Thyroid gland (tissue), 4 donors: Measurements from ENCODE around the gene L3HYPDH.

Experiments
- POLR2A ChIP-seq, 2 donors: fragments of 450-650 bp; IDR thresholded peaks; one replicate each; pipeline ENCODE4 v1.6.1; 2017; ENCODE audit warnings: antibody characterized with exemption in 2 of 2, mild to moderate bottlenecking in 2 of 2, moderate library complexity in 1 of 2
- TF ChIP-seq, protein P1 (sequence below), 6 experiments: fragments of 200-600 bp in 3 of 6; fragments of 450-650 bp in 3 of 6; sonication (generic) in 3 of 6; IDR thresholded peaks; one replicate each; pipeline ENCODE4 v1.5.1; 2016 to 2019; ENCODE audit warnings: antibody characterized with exemption in 6 of 6, mild to moderate bottlenecking in 2 of 6, inconsistent platforms in 1 of 6, moderate library complexity in 1 of 6

- TF ChIP-seq, protein P1, sequence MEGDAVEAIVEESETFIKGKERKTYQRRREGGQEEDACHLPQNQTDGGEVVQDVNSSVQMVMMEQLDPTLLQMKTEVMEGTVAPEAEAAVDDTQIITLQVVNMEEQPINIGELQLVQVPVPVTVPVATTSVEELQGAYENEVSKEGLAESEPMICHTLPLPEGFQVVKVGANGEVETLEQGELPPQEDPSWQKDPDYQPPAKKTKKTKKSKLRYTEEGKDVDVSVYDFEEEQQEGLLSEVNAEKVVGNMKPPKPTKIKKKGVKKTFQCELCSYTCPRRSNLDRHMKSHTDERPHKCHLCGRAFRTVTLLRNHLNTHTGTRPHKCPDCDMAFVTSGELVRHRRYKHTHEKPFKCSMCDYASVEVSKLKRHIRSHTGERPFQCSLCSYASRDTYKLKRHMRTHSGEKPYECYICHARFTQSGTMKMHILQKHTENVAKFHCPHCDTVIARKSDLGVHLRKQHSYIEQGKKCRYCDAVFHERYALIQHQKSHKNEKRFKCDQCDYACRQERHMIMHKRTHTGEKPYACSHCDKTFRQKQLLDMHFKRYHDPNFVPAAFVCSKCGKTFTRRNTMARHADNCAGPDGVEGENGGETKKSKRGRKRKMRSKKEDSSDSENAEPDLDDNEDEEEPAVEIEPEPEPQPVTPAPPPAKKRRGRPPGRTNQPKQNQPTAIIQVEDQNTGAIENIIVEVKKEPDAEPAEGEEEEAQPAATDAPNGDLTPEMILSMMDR (IDR thresholded peaks at IDR 0.05) = no peak
- TF ChIP-seq POLR2A (IDR thresholded peaks at IDR 0.05) = no peak
These were observed 499 bp upstream of the L3HYPDH start for GRCh38 chr14:59484639-59485175.
